Suprapubic skin (tissue), 4 donors: ENCODE data around the gene RBM17. TPM values are rescaled to one million over a fixed set of nuclear protein-coding genes. Genes with fewer than 3 reads are reported as not detected.
"Not testable (repeated sequence)": the region's sequence is repeated elsewhere in the genome, so short reads cannot be mapped to it uniquely, and the experiment has no call there.

Source experiments
- DNase-seq, 2 donors: peaks; one replicate each; pipeline ENCODE4 v3.0.0-alpha.2; 2019; ENCODE audit warnings: low spot score in 2 of 2
- H3K27ac ChIP-seq: fragments of 200-600 bp; sonication (generic); one replicate; pipeline ENCODE4 v1.5.1; 2019
- H3K27me3 ChIP-seq: fragments of 200-600 bp; sonication (generic); one replicate; pipeline ENCODE4 v1.5.1; 2019
- H3K36me3 ChIP-seq: fragments of 200-600 bp; sonication (generic); one replicate; pipeline ENCODE4 v1.5.1; 2019
- H3K4me1 ChIP-seq: fragments of 200-600 bp; sonication (generic); one replicate; pipeline ENCODE4 v1.5.1; 2019
- H3K4me3 ChIP-seq: fragments of 200-600 bp; sonication (generic); one replicate; pipeline ENCODE4 v1.5.1; 2019; ENCODE audit warnings: mild to moderate bottlenecking
- H3K9me3 ChIP-seq: fragments of 200-600 bp; sonication (generic); one replicate; pipeline ENCODE4 v1.5.1; 2019
- CTCF ChIP-seq, 2 donors: fragments of 200-600 bp in 1 of 2; fragments of 450-650 bp in 1 of 2; sonication (generic) in 1 of 2; IDR thresholded peaks; one replicate each; pipeline ENCODE4 v1.5.1; 2016 to 2019; ENCODE audit warnings: antibody characterized with exemption in 2 of 2, mild to moderate bottlenecking in 1 of 2, moderate library complexity in 1 of 2
- EP300 ChIP-seq: sonication (generic); formaldehyde crosslinking; IDR thresholded peaks from one replicate; pipeline ENCODE4 v1.6.1; 2017; ENCODE audit warnings: antibody characterized with exemption
- POLR2A ChIP-seq, 2 donors: fragments of 450-650 bp; IDR thresholded peaks; one replicate each; pipeline ENCODE4 v1.6.1; 2017; ENCODE audit warnings: antibody characterized with exemption in 2 of 2, mild to moderate bottlenecking in 2 of 2, moderate library complexity in 2 of 2
- POLR2AphosphoS5 ChIP-seq, 3 donors: sonication (generic); formaldehyde crosslinking; IDR thresholded peaks; one replicate each; pipeline ENCODE4 v1.6.1; 2017; ENCODE audit warnings: antibody characterized with exemption in 3 of 3
- WGBS: methylation state at CpG from one replicate; pipeline ENCODE4 v1.1.5; 2018; 5-methylcytosine and 5-hydroxymethylcytosine counted together
- total RNA-seq, 4 donors: library from RNA; depleted of rRNA; stranded (reverse); fragments of >200 nt; gene quantifications; one replicate each; pipeline ENCODE4 v1.1.0, GENCODE V29; 2016

RBM17 gene
- total RNA-seq, 4 donors from 2014 or later: 31.9 to 85.6 (median 42.9) TPM

- H3K36me3 ChIP-seq: no peaks in the 10 kb centered on the region
- DNase-seq: peak in 1 of 2 donors; percentile 29
- TF ChIP-seq CTCF (IDR thresholded peaks at IDR 0.05): no peak
- peaks cover 38% of the 10 kb centered on the region for H3K4me1 ChIP-seq
- 96% methylated on average over 11 of the region's 11 CpGs for WGBS
- H3K4me3 ChIP-seq: no peak overlapping the region
- no peaks in the 10 kb centered on the region for H3K27me3 ChIP-seq
- H3K9me3 ChIP-seq: no peaks in the 10 kb centered on the region
- no peak overlapping the region for H3K27ac ChIP-seq
Observed at GRCh38 chr10:6138456-6138855, 49.6 kb downstream of the RBM17 start.

DNA sequence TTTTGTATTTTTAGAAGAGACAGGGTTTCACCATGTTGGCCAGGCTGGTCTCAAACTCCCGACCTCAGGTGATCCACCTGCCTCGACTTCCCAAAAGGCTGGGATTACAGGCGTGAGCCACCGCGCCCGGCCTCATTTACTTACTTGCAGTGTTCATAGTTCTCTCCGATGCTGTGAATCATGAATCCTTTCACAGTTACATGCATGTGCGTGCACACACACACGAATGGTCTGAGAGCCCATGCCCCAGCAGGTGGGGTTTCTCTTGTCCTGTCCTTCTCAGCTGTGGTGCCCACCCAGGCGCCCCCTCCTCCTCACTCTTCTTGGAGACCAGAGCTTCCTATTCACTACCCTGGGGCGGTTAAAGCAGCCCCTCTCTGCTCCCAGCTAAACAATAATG, 50.6 kb downstream of the RBM17 start:
- Histone ChIP-seq H3K27me3 (no peaks in the 10 kb centered on the region), H3K36me3 (no peaks in the 10 kb centered on the region), H3K9me3 (no peaks in the 10 kb centered on the region), H3K4me3 (no peak overlapping the region), H3K4me1 (peaks cover 48% of the 10 kb centered on the region), H3K27ac (no peak overlapping the region)
- WGBS: 95% methylated on average over 11 of the region's 11 CpGs
- TF ChIP-seq POLR2A (IDR thresholded peaks at IDR 0.05) (no peak), EP300 (no peak), CTCF (IDR thresholded peaks at IDR 0.05) (no peak), POLR2AphosphoS5 (IDR thresholded peaks at IDR 0.05) (no peak)
- DNase-seq: peak in 1 of 2 donors; percentile 41

- WGBS: 84% methylated on average over 11 of the region's 28 CpGs
Observed at GRCh38 chr10:6140141-6140841, 51.5 kb downstream of the RBM17 start.

GRCh38 chr10:6140965-6141295, 52.1 kb downstream of the RBM17 start:
- peak overlapping the region; percentile 28 for H3K4me3 ChIP-seq
- peaks cover 57% of the 10 kb centered on the region for H3K4me1 ChIP-seq
- no peaks in the 10 kb centered on the region for H3K9me3 ChIP-seq
- DNase-seq: no peak
- no peaks in the 10 kb centered on the region for H3K27me3 ChIP-seq
- peak overlapping the region; percentile 77 for H3K27ac ChIP-seq
- no peaks in the 10 kb centered on the region for H3K36me3 ChIP-seq
- no peak for TF ChIP-seq POLR2A (IDR thresholded peaks at IDR 0.05)
- TF ChIP-seq POLR2AphosphoS5 (IDR thresholded peaks at IDR 0.05): peak in 1 of 3 donors; percentile 3
- 76% methylated on average over 7 of the region's 8 CpGs for WGBS

More at GRCh38 chr10:6140141-6140841, 51.5 kb downstream of the RBM17 start:
- TF ChIP-seq POLR2AphosphoS5 (IDR thresholded peaks at IDR 0.05) (no peak), EP300 (no peak), CTCF (IDR thresholded peaks at IDR 0.05) (no peak), POLR2A (IDR thresholded peaks at IDR 0.05) (no peak)
- Histone ChIP-seq H3K4me1 (peaks cover 51% of the 10 kb centered on the region), H3K27me3 (no peaks in the 10 kb centered on the region), H3K9me3 (no peaks in the 10 kb centered on the region), H3K36me3 (no peaks in the 10 kb centered on the region), H3K27ac (no peak overlapping the region), H3K4me3 (peak overlapping the region; percentile 28)
- peak in 1 of 2 donors; percentile 60 for DNase-seq

DNA sequence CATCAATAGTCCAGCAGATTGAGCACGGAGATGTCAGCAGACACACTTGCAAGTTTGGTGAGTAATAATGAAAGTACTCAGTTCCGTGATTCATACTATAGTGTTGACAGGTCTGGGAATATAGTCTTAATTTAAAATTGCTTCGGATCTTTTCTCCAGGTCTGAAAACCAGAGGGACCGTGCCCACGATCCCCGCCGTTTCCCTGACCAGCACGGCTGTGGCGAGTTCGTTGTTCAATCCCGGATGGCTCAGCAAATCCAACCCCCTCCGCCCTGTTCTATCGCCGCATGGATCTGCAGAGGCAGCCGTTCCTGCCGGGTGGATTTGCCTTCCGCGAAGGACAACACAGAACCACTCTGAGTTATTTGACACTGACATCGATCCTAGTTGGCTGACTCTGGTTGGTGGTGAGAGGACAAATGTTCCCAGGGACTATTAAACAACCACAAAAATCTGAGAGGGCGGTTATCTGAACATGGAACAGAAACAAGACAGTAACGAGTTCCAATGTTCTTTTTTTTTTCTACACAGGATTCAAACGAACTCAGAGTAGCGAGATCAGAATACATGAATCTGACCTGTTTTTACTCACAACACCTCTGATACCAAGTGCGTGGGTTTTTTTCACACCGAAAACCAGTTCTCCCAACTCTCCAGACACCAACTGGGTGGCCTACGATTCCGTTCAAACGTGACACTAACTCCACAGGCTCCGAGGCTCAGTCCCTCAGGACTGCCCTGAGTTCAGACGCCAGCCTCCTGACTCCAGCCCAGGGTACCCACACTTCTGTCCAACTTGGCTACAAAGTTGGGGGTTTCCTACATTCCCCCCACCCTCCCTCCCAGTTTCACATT, 52.7 kb downstream of the RBM17 start:
- peak in 1 of 2 donors; percentile 86 for DNase-seq
- peaks cover 61% of the 10 kb centered on the region for H3K4me1 ChIP-seq
- no peaks in the 10 kb centered on the region for H3K36me3 ChIP-seq
- peak overlapping the region; percentile 77 for H3K27ac ChIP-seq
- peak overlapping the region; percentile 28 for H3K4me3 ChIP-seq
- H3K27me3 ChIP-seq: no peaks in the 10 kb centered on the region
- TF ChIP-seq CTCF (IDR thresholded peaks at IDR 0.05): no peak
- no peak for TF ChIP-seq POLR2A (IDR thresholded peaks at IDR 0.05)
- TF ChIP-seq POLR2AphosphoS5 (IDR thresholded peaks at IDR 0.05): peak in 1 of 3 donors; percentile 3
- no peak for TF ChIP-seq EP300
- WGBS: 50% methylated on average over 30 of the region's 30 CpGs
- H3K9me3 ChIP-seq: no peaks in the 10 kb centered on the region

- not testable (repeated sequence) for H3K9me3 ChIP-seq, DNase-seq, H3K36me3 ChIP-seq, H3K27me3 ChIP-seq
- WGBS: 82% methylated on average over 7 of the region's 7 CpGs
- Histone ChIP-seq H3K27ac (peak overlapping the region; percentile 77), H3K4me3 (peak overlapping the region; percentile 28), H3K4me1 (peaks cover 60% of the 10 kb centered on the region)
Observed at GRCh38 chr10:6142186-6142585, 53.4 kb downstream of the RBM17 start.
